Progenitor cell of endocrine pancreas (in vitro differentiated cells): Measurements from ENCODE around the gene KMT2A. TPM values are rescaled to one million over a fixed set of nuclear protein-coding genes. Genes with fewer than 3 reads are reported as not detected.
A peak's percentile ranks its signal among the peaks of the same experiment; 100 is the strongest.

Experiments used
- DNase-seq: peaks from one replicate; pipeline ENCODE4 v3.0.0; 2021; ENCODE audit warnings: low spot score; ENCODE audit not compliant: unreplicated experiment
- H3K27ac Mint-ChIP-seq: 2 replicates; pipeline ENCODE4 v1.8.0; 2021; ENCODE audit warnings: mild to moderate bottlenecking, moderate library complexity, mixed read lengths
- H3K27me3 Mint-ChIP-seq: 2 replicates; pipeline ENCODE4 v1.8.0; 2021; ENCODE audit warnings: mixed read lengths
- H3K36me3 Mint-ChIP-seq: 2 replicates; pipeline ENCODE4 v1.8.0; 2022; ENCODE audit warnings: mixed read lengths; ENCODE audit not compliant: insufficient read depth
- H3K4me1 Mint-ChIP-seq: 2 replicates; pipeline ENCODE4 v1.8.0; 2021; ENCODE audit warnings: low read depth, mixed read lengths
- H3K4me3 Mint-ChIP-seq: 2 replicates; pipeline ENCODE4 v1.8.0; 2021; ENCODE audit warnings: low read depth, mild to moderate bottlenecking, moderate library complexity, mixed read lengths
- H3K9me3 Mint-ChIP-seq: 2 replicates; pipeline ENCODE4 v1.8.0; 2021; ENCODE audit warnings: low read depth, mixed read lengths
- total RNA-seq: library from RNA; stranded (reverse); gene quantifications from 2 replicates; pipeline ENCODE4 v1.2.1, GENCODE V29; 2021
- TF ChIP-seq, protein P1 (sequence below): fragments of 200-600 bp; sonication (generic); IDR thresholded peaks from one replicate; pipeline ENCODE4 v1.5.0; 2021; ENCODE audit warnings: antibody characterized with exemption, mild to moderate bottlenecking; ENCODE audit not compliant: unreplicated experiment

KMT2A gene
- total RNA-seq, 1 donor from 2014 or later = 89.1 TPM

DNA sequence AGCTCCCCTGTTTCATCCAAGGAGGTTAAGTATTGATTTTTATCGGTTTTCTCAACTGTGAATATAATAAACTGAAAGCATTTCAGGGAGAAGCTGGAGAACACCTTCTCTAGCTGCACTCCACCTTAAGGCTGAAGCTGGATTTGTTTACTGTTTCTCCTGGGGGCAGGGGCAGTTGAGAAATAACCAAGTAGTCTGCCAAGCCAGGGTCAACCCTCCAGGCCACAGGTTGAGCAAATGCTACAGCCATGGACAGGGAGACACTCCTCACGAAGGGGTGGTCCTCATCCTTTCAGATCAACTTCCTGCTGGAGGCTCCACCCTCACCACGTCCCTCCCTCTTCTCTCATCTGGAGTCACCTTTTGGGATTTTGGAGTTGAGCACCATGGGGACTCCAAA, 90.8 kb downstream of the KMT2A start, which contains the start of gene TTC36:
Gene TTC36, plus strand, starts transcription at position 366 of the 400 bp plus-strand sequence. Its CDS starts 21 bp downstream, at position 387.
- Mint-ChIP-seq H3K27ac (peak within 1 kb of the TSS; percentile 23), H3K9me3 (no peaks in the 10 kb centered on the region), H3K27me3 (no peaks in the 10 kb centered on the region), H3K4me1 (peaks cover 23% of the 10 kb centered on the region), H3K4me3 (no peak within 1 kb of the TSS), H3K36me3 (peaks cover 9% of the 10 kb centered on the region)
- TF ChIP-seq, protein P1, sequence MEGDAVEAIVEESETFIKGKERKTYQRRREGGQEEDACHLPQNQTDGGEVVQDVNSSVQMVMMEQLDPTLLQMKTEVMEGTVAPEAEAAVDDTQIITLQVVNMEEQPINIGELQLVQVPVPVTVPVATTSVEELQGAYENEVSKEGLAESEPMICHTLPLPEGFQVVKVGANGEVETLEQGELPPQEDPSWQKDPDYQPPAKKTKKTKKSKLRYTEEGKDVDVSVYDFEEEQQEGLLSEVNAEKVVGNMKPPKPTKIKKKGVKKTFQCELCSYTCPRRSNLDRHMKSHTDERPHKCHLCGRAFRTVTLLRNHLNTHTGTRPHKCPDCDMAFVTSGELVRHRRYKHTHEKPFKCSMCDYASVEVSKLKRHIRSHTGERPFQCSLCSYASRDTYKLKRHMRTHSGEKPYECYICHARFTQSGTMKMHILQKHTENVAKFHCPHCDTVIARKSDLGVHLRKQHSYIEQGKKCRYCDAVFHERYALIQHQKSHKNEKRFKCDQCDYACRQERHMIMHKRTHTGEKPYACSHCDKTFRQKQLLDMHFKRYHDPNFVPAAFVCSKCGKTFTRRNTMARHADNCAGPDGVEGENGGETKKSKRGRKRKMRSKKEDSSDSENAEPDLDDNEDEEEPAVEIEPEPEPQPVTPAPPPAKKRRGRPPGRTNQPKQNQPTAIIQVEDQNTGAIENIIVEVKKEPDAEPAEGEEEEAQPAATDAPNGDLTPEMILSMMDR = no peak
- DNase-seq = no peak

DNA sequence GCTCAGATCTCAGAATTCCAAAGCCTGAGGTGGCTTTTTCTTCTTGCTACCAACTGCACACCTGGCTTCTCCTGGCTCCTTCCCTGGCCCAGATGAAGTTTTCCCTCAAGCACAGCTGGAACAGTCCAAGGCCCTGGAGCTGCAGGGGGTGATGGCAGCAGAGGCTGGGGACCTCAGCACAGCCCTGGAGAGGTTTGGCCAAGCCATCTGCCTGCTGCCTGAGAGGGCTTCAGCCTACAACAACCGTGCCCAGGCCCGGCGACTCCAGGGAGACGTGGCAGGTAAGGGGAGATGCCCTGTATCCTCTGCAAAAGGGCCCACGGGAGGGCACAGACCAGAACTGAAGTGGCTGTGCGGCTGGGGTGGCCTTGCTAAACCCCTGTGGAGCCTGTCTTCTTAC, 92.2 kb downstream of the KMT2A start:
- peaks cover 23% of the 10 kb centered on the region for H3K4me1 Mint-ChIP-seq
- peaks cover 5% of the 10 kb centered on the region for H3K36me3 Mint-ChIP-seq
- no peaks in the 10 kb centered on the region for H3K9me3 Mint-ChIP-seq
- TF ChIP-seq, protein P1 = no peak
- DNase-seq = no peak
- H3K4me3 Mint-ChIP-seq = no peak overlapping the region
- no peaks in the 10 kb centered on the region for H3K27me3 Mint-ChIP-seq
- no peak overlapping the region for H3K27ac Mint-ChIP-seq

DNA sequence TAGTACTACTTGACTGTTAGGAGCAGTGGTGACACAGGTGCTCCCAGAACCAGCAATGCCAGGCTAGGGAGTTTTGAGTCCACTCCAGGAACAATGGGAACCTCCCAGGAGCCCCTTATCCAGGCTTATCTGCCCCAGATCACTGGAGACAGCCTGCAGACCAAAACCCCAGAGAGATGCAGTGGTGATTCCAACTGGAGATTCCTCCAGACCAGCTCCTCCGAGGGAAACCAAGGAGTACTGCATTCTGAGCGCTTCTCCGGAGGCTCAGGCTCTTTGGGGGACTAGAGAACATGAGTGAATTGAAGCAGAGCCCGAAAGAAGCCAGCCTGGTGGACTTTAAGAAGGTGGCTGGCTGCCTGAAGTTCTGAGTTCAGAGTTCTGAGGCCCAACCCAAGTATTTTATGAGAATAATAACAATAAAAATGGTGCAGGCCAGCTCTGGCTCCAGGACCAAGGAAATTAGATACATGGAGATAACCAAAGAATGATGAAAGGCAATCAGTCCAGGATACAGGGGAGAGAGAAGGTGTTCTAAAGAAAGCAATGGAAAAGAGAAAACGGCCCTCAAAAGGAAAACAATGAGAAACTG, 93.4 kb downstream of the KMT2A start:
- H3K27me3 Mint-ChIP-seq = no peaks in the 10 kb centered on the region
- peaks cover 23% of the 10 kb centered on the region for H3K4me1 Mint-ChIP-seq
- peaks cover 3% of the 10 kb centered on the region for H3K36me3 Mint-ChIP-seq
- peak overlapping the region; percentile 91 for H3K27ac Mint-ChIP-seq
- peak overlapping the region; percentile 97 for H3K4me3 Mint-ChIP-seq
- DNase-seq = no peak
- no peaks in the 10 kb centered on the region for H3K9me3 Mint-ChIP-seq
- TF ChIP-seq, protein P1 = no peak

DNA sequence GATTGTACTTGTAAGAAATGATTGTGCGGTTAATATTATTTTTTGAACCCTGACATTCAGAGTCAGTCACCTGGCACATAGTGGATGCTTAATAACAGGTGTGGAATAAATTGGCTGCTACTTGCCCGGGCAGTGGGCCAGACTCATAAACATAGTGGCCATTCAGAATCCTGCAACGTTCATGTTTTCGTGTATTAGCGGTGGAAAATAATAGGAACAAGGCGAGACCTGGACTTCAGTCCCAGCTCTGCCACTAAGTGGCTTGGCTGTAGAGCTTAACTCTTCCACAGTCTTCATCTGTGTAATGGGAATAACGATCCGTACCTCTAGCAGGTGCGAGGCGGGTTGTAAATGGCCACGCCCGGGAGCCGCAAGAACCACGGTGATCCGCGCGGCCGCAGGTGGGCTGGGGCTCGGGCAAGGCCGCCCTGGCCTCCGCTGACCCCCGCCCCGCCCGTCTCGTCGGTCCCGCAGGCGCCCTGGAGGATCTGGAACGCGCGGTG, 93.9 kb downstream of the KMT2A start:
- Mint-ChIP-seq H3K4me3 (peak overlapping the region; percentile 97), H3K27ac (peak overlapping the region; percentile 91), H3K9me3 (no peaks in the 10 kb centered on the region), H3K36me3 (no peaks in the 10 kb centered on the region), H3K4me1 (peaks cover 23% of the 10 kb centered on the region), H3K27me3 (no peaks in the 10 kb centered on the region)
- TF ChIP-seq, protein P1 = no peak
- DNase-seq = no peak

DNA sequence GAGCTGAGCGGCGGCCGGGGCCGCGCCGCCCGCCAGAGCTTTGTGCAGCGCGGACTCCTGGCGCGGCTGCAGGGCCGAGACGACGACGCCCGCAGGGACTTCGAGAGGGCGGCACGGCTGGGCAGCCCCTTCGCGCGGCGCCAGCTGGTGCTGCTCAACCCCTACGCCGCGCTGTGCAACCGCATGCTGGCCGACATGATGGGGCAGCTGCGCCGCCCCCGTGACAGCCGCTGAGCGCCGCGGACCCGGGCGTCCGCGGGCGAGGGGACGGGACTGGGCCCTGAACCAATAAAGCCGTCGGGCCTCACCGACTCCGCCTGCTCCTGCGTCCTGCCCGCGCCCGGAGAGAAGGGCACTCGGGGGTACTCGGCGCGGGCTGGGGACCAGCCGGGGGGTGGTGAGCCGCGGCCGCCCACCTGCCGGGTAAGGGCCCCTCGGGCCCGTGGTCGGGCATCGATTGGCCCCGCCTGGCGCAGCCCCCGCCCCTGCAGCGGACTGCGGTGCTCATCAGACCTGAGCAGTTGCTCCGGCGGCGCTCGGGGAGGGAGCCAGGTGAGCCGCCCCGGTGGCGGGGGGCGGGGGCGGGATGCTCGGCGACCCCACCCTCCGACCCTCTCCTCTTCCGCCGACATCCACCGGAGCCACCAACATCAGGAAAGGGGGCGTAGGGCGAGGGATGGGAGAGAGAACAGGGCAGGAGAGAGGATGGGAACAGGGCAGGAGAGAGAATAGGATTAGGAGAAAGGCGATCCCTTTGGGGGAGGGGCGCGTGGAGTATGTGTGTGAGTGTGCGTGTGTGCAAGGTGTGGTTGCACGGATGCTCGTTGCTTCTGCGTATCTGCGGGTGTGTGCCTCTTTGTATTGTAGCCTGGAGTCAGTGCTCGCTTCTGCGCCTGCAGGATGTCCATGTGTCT, 94.6 kb downstream of the KMT2A start, which contains the start of gene TMEM25:
Gene TMEM25, plus strand, starts transcription at position 510 of the 914 bp plus-strand sequence. CDS start 610 bp downstream, outside the sequence.
- Mint-ChIP-seq H3K27me3 (no peaks in the 10 kb centered on the region), H3K9me3 (no peaks in the 10 kb centered on the region), H3K36me3 (no peaks in the 10 kb centered on the region), H3K4me1 (peaks cover 23% of the 10 kb centered on the region), H3K27ac (peak within 1 kb of the TSS; percentile 96), H3K4me3 (peak within 1 kb of the TSS; percentile 97)
- peak; percentile 72 for DNase-seq
- TF ChIP-seq, protein P1 = no peak
